Left lung (tissue), 10 donors: Measurements from ENCODE around the gene PRLR. TPM values are rescaled to one million over a fixed set of nuclear protein-coding genes. Genes with fewer than 3 reads are reported as not detected.

Source experiments
- ATAC-seq: fragments of 200-7000 bp; cut with Tn5 transposase; one replicate; pipeline ENCODE4 v1.9.1; 2020; ENCODE audit warnings: moderate library complexity
- DNase-seq, 4 donors: peaks; one replicate each; pipeline ENCODE4 v3.0.0-alpha.2; 2013 to 2020
- H3K27ac ChIP-seq, 2 donors: fragments of 200-600 bp; sonication (generic) in 1 of 2; one replicate each; pipeline versions ENCODE4 v1.5.0 to v1.8.0; 2020 to 2021
- H3K27me3 ChIP-seq, 2 donors: fragments of 200-600 bp; sonication (generic) in 1 of 2; one replicate each; pipeline versions ENCODE4 v1.5.0 to v1.8.0; 2020 to 2021
- H3K36me3 ChIP-seq, 2 donors: fragments of 200-600 bp; sonication (generic) in 1 of 2; one replicate each; pipeline versions ENCODE4 v1.5.0 to v1.8.0; 2020 to 2021
- H3K4me1 ChIP-seq, 2 donors: fragments of 200-600 bp; one replicate each; pipeline ENCODE4 v1.8.0; 2021
- H3K4me3 ChIP-seq, 2 donors: fragments of 200-600 bp; sonication (generic) in 1 of 2; one replicate each; pipeline versions ENCODE4 v1.5.0 to v1.8.0; 2020 to 2021; ENCODE audit warnings: mild to moderate bottlenecking in 1 of 2
- H3K9me3 ChIP-seq, 2 donors: fragments of 200-600 bp; sonication (generic) in 1 of 2; one replicate each; pipeline versions ENCODE4 v1.5.0 to v1.8.0; 2020 to 2021
- intact Hi-C, 2 donors: fragments of 100-400 bp; cut with DNase I; formaldehyde crosslinking; loops; one replicate each; pipeline versions ENCODE4 v1.11.2 to v1.14.2; 2022
- polyA plus RNA-seq, 6 donors: library from polyadenylated mRNA; unstranded; fragments of 120-200 nt; gene quantifications; one replicate each; pipeline ENCODE4 v1.2.1, GENCODE V29; 2013; ENCODE audit not compliant: insufficient read length in 6 of 6
- total RNA-seq, 2 donors: library from RNA; stranded (reverse); fragmentation: NEBNext Ultra II Directional; extraction: Animal tissue kit (Norgen Biotek cat#: 25700); gene quantifications; one replicate each; pipeline ENCODE4 v1.2.1, GENCODE V29; 2021
- TF ChIP-seq, protein P1 (sequence below), 2 donors: fragments of 200-600 bp; sonication (generic) in 1 of 2; IDR thresholded peaks; one replicate each; pipeline versions ENCODE4 v1.5.0 to v1.8.0; 2021; ENCODE audit warnings: antibody characterized with exemption in 2 of 2
- donor health status: DM: no; HTN: yes; CAD: no.
- donor health status: DM: no; HTN: no; CAD: no.

Gene PRLR
- total and polyA plus RNA-seq, 8 donors = 0.84 to 4.1 (median 2.5) TPM

DNA sequence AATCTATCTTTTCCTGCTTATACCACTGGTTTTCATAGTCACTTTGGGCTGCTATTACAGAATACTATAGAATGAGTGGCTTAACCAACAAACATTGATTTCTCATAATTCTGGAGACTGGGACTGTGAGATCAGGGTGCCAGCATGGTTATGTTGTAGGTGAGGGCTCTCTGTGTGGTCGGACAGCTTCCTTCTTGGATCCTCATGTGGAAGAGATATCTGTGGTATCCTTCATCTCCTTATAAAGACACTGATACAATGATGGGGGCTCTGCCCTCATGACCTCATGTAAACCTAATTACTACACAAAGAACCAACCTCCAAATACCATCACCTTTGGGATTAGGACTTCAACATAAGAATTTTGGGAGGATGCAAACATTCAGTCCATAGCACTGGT is 13.9 kb upstream of the PRLR start:
- no peak for ATAC-seq
- TF ChIP-seq, protein P1, sequence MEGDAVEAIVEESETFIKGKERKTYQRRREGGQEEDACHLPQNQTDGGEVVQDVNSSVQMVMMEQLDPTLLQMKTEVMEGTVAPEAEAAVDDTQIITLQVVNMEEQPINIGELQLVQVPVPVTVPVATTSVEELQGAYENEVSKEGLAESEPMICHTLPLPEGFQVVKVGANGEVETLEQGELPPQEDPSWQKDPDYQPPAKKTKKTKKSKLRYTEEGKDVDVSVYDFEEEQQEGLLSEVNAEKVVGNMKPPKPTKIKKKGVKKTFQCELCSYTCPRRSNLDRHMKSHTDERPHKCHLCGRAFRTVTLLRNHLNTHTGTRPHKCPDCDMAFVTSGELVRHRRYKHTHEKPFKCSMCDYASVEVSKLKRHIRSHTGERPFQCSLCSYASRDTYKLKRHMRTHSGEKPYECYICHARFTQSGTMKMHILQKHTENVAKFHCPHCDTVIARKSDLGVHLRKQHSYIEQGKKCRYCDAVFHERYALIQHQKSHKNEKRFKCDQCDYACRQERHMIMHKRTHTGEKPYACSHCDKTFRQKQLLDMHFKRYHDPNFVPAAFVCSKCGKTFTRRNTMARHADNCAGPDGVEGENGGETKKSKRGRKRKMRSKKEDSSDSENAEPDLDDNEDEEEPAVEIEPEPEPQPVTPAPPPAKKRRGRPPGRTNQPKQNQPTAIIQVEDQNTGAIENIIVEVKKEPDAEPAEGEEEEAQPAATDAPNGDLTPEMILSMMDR (IDR thresholded peaks at IDR 0.05) = no peak

DNA sequence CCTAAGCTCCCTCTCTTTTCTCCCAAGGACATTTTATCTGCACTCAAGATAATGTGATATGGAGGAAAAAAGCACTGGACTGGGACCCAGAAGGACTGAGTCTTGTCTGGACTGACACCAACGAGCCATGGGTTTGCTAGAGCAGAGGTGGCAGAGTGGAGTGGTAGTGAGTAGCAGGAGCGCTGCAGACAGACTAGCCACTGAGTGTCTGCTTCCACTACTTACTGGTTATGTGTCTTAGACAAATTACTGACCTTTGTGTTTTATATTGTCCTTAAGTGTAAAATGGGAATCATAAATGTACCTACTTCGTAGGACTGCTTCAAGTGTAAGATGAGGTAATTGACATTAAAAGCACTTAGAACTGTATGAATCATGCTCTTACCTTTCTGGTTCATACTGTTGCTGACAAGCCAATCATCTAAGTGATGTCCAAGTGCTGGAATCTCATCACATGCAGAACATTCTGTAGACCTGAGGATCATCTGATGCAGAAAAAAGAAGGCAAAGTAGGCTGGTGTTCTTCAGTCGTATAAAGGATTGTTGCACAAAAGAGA is 12.5 kb upstream of the PRLR start:
- no peak overlapping the region for H3K4me3 ChIP-seq
- H3K36me3 ChIP-seq = no peaks in the 10 kb centered on the region
- peak; percentile 74 for ATAC-seq
- intact Hi-C loops = no loop called here
- DNase-seq = no peak
- H3K27me3 ChIP-seq = no peaks in the 10 kb centered on the region
- TF ChIP-seq, protein P1 (IDR thresholded peaks at IDR 0.05) = no peak
- H3K9me3 ChIP-seq = no peaks in the 10 kb centered on the region
- no peak overlapping the region for H3K27ac ChIP-seq
- H3K4me1 ChIP-seq = peaks cover 0 to 3% of the 10 kb centered on the region in 2 donors

More for the DNA sequence above, 13.9 kb upstream of the PRLR start:
- Histone ChIP-seq H3K4me3 (no peak overlapping the region), H3K36me3 (no peaks in the 10 kb centered on the region), H3K4me1 (peaks cover 0 to 3% of the 10 kb centered on the region in 2 donors), H3K9me3 (no peaks in the 10 kb centered on the region), H3K27me3 (no peaks in the 10 kb centered on the region), H3K27ac (no peak overlapping the region)
- intact Hi-C loops = no loop called here
- no peak for DNase-seq

DNA sequence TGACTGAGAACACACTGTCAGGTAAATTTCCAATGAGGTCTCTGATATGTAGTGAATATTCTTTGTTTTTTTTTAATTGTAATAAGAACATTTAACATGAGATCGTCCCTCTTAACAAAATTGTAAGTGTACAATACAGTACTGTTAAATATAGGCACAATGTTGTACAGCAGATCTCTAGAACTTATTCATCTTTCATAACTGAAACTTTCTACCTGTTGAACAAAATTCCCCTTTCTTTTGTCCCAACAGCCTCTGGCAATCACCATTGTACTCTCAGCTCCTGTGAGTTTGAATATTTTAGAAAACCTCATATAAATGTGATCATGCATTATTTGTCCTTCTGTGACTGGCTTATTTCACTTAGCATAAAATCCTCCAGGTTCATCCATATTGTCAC is 10.6 kb upstream of the PRLR start:
- Histone ChIP-seq H3K4me3 (no peak overlapping the region), H3K9me3 (no peaks in the 10 kb centered on the region), H3K27me3 (no peaks in the 10 kb centered on the region), H3K27ac (no peak overlapping the region), H3K4me1 (no peaks in the 10 kb centered on the region), H3K36me3 (no peaks in the 10 kb centered on the region)
- intact Hi-C loops = no loop called here
- ATAC-seq (no peak), DNase-seq (no peak)
- TF ChIP-seq, protein P1 (IDR thresholded peaks at IDR 0.05) = no peak

DNA sequence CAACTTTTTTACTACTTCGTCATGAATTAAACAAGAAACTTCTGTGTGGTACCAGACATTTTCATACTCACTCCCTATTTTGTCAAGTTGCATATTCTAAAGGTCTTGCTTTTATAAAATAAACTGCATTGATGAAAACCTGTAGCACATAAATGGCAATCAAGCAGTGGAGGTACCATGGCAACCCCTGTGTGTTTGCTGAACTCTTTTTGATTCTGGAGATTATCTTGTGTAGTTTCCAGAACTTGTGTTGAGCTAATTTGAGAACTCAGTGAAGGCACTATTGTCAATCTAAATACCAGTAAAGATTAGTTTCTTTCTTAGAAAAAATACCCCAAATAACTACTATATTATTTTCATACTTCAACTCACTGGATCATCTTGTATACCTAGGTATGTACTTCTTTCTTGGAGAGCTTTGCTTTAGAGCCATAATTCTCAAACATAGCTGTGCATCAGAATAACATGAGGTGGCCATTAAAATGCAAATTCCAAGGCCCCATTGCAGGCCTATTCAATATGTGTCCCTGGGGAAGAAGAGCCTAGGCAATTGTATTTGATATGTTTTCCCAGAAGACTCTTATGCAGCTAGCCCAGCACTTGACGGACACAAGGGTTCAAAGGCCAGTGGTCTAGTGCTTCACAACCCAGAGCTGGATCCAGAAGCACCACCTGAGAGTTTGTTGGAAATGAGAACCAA is 9.8 kb upstream of the PRLR start:
- no peaks in the 10 kb centered on the region for H3K36me3 ChIP-seq
- H3K27me3 ChIP-seq = no peaks in the 10 kb centered on the region
- H3K9me3 ChIP-seq = no peaks in the 10 kb centered on the region
- no peaks in the 10 kb centered on the region for H3K4me1 ChIP-seq
- H3K4me3 ChIP-seq = no peak overlapping the region
- ATAC-seq (no peak), DNase-seq (no peak)
- TF ChIP-seq, protein P1 (IDR thresholded peaks at IDR 0.05) = no peak
- intact Hi-C loops = no loop called here
- no peak overlapping the region for H3K27ac ChIP-seq

DNA sequence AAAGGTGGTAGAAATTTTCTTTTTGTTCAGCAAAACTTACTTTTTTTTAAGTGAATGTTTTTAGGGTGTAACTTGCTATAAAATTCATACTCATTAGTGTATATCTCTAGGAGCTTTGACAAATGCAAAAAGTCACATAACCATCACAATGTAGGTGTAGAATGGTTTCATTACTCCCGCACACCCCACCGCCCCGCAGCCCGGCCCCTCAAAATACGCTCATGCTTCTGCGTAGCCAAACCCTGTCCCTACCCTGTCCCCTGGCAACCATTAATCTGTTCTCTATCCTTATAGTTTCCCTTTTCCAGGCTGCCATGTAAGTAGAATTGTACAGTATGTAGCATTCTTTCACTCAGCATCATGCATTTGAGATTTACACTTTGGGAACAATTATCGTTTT is 9.2 kb upstream of the PRLR start:
- intact Hi-C loops = no loop called here
- no peak overlapping the region for H3K4me3 ChIP-seq

More for the DNA sequence above, 9.2 kb upstream of the PRLR start:
- Histone ChIP-seq H3K27me3 (no peaks in the 10 kb centered on the region), H3K9me3 (no peaks in the 10 kb centered on the region), H3K36me3 (no peaks in the 10 kb centered on the region), H3K4me1 (no peaks in the 10 kb centered on the region), H3K27ac (no peak overlapping the region)
- TF ChIP-seq, protein P1 (IDR thresholded peaks at IDR 0.05) = no peak
- no peak for ATAC-seq
- DNase-seq = no peak
